Fibroblast of villous mesenchyme (primary cell): ENCODE data around the gene TMEM174. TPM values are rescaled to one million over a fixed set of nuclear protein-coding genes. Genes with fewer than 3 reads are reported as not detected.
A peak's percentile ranks its signal among the peaks of the same experiment; 100 is the strongest.

Experiments used
- DNase-seq: peaks from one replicate; pipeline ENCODE4 v3.0.0-alpha.2; 2010; ENCODE audit warnings: low read depth
- H3K4me3 ChIP-seq: 2 replicates; pipeline ENCODE4 v1.5.1; 2011; ENCODE audit warnings: low read depth, mild to moderate bottlenecking, low read length
- total RNA-seq: library from RNA; depleted of rRNA; stranded (reverse); fragments of >200 nt; gene quantifications from 2 replicates; pipeline ENCODE4 v1.2.3, GENCODE V29; 2012
- TF ChIP-seq, protein P1 (sequence below): IDR thresholded peaks from 2 replicates; pipeline ENCODE4 v1.5.1; 2012; ENCODE audit warnings: low read depth, mild to moderate bottlenecking, low read length; ENCODE audit not compliant: insufficient read depth

Gene TMEM174
- total RNA-seq, 1 donor, result not detected

DNA sequence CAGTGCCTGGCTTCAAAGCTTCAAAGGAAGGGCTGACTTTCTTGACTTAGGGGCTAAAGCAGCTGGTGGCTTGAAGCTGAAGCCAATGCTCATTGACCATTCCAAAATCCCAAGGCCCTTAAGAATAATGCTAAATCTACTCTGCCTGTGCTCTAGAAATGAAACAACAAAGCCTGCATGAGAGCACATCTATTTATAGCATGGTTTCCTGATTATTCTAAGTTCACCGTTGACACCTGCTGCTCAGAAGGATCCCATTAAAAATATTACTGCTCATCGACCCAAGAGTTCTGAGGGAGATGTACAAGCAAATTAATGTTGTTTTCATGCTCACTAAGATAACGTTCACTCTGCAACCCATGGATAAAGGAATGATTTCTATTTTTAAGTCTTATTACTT is 6.7 kb downstream of the TMEM174 start:
- no peak overlapping the region for H3K4me3 ChIP-seq
- TF ChIP-seq, protein P1, sequence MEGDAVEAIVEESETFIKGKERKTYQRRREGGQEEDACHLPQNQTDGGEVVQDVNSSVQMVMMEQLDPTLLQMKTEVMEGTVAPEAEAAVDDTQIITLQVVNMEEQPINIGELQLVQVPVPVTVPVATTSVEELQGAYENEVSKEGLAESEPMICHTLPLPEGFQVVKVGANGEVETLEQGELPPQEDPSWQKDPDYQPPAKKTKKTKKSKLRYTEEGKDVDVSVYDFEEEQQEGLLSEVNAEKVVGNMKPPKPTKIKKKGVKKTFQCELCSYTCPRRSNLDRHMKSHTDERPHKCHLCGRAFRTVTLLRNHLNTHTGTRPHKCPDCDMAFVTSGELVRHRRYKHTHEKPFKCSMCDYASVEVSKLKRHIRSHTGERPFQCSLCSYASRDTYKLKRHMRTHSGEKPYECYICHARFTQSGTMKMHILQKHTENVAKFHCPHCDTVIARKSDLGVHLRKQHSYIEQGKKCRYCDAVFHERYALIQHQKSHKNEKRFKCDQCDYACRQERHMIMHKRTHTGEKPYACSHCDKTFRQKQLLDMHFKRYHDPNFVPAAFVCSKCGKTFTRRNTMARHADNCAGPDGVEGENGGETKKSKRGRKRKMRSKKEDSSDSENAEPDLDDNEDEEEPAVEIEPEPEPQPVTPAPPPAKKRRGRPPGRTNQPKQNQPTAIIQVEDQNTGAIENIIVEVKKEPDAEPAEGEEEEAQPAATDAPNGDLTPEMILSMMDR, result no peak
- no peak for DNase-seq

DNA sequence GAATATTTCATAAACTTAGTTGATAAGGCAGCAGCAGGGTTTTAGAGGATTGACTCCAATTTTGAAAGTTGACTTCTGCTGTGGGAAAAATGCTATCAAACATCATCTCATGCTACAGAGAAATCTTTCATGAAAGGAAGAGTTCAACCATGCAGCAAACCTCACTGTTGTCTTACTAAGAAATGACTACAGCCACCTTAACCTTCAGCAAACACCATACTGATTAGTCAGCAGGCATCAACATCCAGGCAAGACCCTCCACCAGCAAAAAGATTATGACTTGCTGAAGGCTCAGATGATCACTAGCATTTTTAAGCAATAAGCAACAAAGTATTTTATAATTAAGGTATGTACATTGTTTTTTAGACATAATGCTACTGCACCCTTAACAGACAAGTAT is 7.6 kb downstream of the TMEM174 start:
- no peak overlapping the region for H3K4me3 ChIP-seq
- TF ChIP-seq, protein P1, result no peak
- DNase-seq, result no peak

DNA sequence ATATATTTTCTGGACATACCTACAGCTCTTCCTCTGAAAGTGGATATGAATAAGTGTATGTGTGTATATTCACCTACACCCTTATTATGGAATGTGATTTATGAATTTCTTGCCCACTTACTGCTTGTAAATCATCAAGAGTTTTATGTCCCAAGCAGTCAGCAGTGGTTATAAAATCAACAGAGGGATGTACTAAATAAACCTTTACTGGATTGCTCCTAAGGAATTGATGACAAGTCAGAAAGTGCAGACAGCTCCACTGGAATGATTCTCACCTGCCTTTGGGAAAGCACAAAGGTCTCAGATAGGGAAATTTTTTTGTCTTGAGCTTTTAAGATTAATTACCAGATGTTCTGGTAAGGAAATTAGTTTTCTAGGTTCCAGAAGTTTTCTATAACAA is 9.3 kb downstream of the TMEM174 start:
- H3K4me3 ChIP-seq, result no peak overlapping the region
- TF ChIP-seq, protein P1, result no peak
- DNase-seq, result no peak

DNA sequence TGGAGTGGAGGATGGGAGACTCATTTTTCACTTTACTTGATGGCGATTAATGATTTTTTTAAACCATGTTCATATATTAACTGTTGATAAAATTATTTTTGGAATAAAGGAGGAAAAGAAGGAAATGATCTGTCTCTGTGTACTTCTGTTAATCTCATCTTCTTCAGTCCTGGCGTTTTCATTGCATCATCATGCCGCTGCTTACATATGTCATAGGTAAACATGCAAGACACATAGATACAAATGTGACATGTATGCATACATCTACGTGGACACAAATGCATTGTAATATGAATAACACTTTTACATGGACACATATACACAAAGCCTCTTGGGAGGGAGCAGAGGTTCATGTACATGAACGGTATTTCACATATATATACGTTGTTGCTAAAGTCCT is 10.0 kb downstream of the TMEM174 start:
- DNase-seq, result no peak
- TF ChIP-seq, protein P1, result no peak
- no peak overlapping the region for H3K4me3 ChIP-seq

DNA sequence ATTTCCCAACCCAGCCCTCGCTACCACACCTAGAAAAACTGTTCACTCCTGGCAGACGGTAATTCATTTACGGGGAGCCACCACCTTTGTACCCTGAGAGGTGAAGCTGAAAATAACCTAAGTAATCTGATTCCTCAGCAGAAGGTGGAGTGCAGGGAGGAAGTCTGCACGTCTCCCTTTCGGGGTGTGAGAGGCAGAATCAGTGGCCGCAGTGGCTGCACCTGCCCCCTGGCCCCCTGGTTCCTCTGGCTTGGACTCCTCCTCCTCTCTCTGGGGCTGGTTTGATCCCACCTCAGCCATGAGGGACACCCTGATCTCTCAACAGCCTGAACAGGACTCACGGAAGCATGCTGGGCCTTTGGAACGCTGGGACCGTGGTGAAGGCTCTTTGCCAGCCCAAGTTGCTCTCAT is 10.5 kb downstream of the TMEM174 start:
- H3K4me3 ChIP-seq, result no peak overlapping the region
- TF ChIP-seq, protein P1, result no peak
- no peak for DNase-seq

DNA sequence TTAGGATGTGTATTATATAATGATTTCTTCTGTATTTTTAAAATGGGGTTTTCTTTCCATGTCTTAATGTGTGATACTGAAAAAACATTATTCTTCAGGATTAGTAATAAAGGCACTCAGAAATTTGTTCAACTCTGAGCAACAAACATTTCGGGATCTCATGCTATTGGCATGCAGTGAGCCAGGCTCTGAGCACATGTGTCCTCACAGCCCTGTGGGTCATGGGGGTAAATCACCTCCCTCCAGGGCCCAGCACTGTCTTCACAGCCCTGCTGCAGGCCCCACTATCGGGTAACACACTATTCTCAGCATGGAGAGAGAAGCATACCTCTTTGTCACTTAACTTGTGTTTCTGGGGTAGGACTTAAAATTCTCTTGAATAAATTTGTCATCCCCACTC is 14.0 kb downstream of the TMEM174 start:
- H3K4me3 ChIP-seq, result no peak overlapping the region
- TF ChIP-seq, protein P1, result no peak
- DNase-seq, result no peak

DNA sequence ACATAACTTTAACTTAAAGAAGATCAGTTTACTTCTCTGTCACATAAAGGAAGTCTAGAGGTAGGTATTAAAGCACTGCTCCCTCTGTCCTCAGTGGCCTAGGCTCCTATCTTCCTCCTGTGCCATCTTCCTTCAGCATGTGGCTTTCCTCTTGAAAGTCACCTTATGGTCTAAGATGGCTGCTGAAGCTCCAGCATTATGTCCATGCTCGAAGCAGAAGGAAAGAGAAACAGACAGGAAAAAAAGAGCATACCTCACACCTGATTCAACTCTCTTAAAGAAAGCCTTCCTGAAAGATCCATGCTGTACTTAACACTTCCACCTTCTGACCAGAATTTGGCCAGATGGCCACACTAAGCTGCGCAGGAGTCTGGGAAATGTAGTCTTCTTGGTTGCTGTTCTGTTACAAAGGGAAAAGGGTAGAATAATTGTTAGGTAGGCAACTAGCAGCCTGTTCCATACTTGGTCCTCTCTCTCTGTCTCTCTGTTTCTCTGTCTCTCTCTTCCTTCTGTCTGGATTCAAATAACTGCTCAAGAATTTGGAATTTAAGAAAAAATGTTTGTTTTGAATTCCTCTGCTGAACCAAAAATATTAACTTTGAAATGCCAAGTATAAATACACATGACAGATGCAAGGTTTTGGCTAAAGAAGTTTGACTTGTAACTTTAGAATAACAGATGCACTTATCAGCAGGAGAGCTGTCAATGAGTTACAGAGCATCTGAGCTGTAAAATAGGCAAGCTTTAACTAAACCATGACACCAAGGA is 16.0 kb downstream of the TMEM174 start:
- no peak overlapping the region for H3K4me3 ChIP-seq
- TF ChIP-seq, protein P1, result no peak
- DNase-seq, result peak; percentile 47
